ENCODE data around the gene NR6A1. TPM values are rescaled to one million over a fixed set of nuclear protein-coding genes. Genes with fewer than 3 reads are reported as not detected.
A peak's percentile ranks its signal among the peaks of the same experiment; 100 is the strongest.

NR6A1 gene
- total and polyA plus RNA-seq, 2 of the 13 experiments (the other 11 are each of a cell fraction or from before 2014, with no cell fraction given) = 28.1 to 31.5 TPM

- TF ChIP-seq ZNF318 (CRISPR knock-in tag; IDR thresholded peaks at IDR 0.05) = no peak
Measured at GRCh38 chr9:124535846-124536245, 235.3 kb downstream of the NR6A1 start (continued).

GRCh38 chr9:124532897-124533296 lies 238.2 kb downstream of the NR6A1 start:
- ChIA-PET CTCF (ENCODE audit: low intra/inter-chr PET ratio, low total read pairs) (no interaction called here), POLR2A (interaction anchor here (1.3 kb wide), 1 partner anchor 27 kb away, joined by 6 read pairs; no protein-coding TSS in a partner anchor)
- no peak overlapping the region for H3K4me2 ChIP-seq (ENCODE audit: low read depth, low read length)
- no peaks in the 10 kb centered on the region for H3K79me2 ChIP-seq (ENCODE audit: insufficient read depth, low read length)
- peak; percentile 81 for ATAC-seq
- WGBS (ENCODE audit: low lambda C conversion rate) = 67% methylated on average over 2 of the region's 2 CpGs
- in situ Hi-C loops (cut with HindIII; ENCODE audit: extremely low pct_ligation_motif_present, low pct_unique_long_range_greater_than_20kb) (no loop called here), intact Hi-C loops (cut with micrococcal nuclease; ENCODE audit: unreplicated experiment) (no loop called here)
- no peak overlapping the region for H3K4me3 ChIP-seq (replicated peaks in 1 of 3; ENCODE audit: insufficient read depth in 1 of 3, low read depth in 2 of 3, low read length in 3 of 3)
- DNase-seq (ENCODE audit: low spot score) = no peak
- H3K4me1 ChIP-seq (ENCODE audit: insufficient read depth, low read length) = peaks cover 16% of the 10 kb centered on the region
- no peaks in the 10 kb centered on the region for H4K20me1 ChIP-seq (ENCODE audit: insufficient read depth, low read length)
- H3K36me3 ChIP-seq (replicated peaks in 1 of 2; ENCODE audit: control insufficient read depth in 1 of 2, insufficient read depth in 2 of 2, low read length in 2 of 2) = peaks cover 19 to 71% of the 10 kb centered on the region in 2 experiments
- no peak overlapping the region for H2AFZ ChIP-seq (ENCODE audit: low read length)
- no peaks in the 10 kb centered on the region for H3K9me3 ChIP-seq (ENCODE audit: low read length)
- no peak overlapping the region for H3K9ac ChIP-seq (ENCODE audit: insufficient read depth, low read depth, low read length)
- FAIRE-seq = peak; percentile 8
- BruUV-seq (replicated peaks) = no TSS peak
- H3K27ac ChIP-seq (ENCODE audit: extremely low read length, insufficient read depth, low read length) = peak overlapping the region; percentile 11
- no peaks in the 10 kb centered on the region for H3K27me3 ChIP-seq (ENCODE audit: control insufficient read depth in 1 of 2, insufficient read depth in 2 of 2, low read length in 2 of 2)
- TF ChIP-seq PREB (CRISPR knock-in tag; IDR thresholded peaks at IDR 0.05) (no peak), HNF4A (CRISPR knock-in tag; IDR thresholded peaks at IDR 0.05) (0 out of 2 replicates have a peak, but pooled peaks have one; percentile 42), ZBTB7A (CRISPR knock-in tag; IDR thresholded peaks at IDR 0.05) (no peak), CTCF (CRISPR knock-in tag; IDR thresholded peaks at IDR 0.05) (peak; percentile 21; the same call in 1 of the 2 replicates), MNT (IDR thresholded peaks at IDR 0.05) (no peak), ZNF224 (CRISPR knock-in tag; IDR thresholded peaks at IDR 0.05) (no peak), SRSF1 (optimal IDR thresholded peaks at IDR 0.05; ENCODE audit: low read depth, low read length) (no peak)
